ENCODE measurements around the gene LRP1.

- no peak for TF ChIP-seq TAF1 (IDR thresholded peaks at IDR 0.05; ENCODE audit: borderline replicate concordance, insufficient read depth, low read length)
- TF ChIP-seq POLR2AphosphoS5 (IDR thresholded peaks at IDR 0.05; ENCODE audit: low read depth, low read length): no peak
These were observed 111.3 kb downstream of the LRP1 start for GRCh38 chr12:57239587-57240065.

Data from PFSK-1 (cell line).